Renal pelvis (tissue), 4 donors: ENCODE measurements around the gene UBE2C. TPM values are rescaled to one million over a fixed set of nuclear protein-coding genes. Genes with fewer than 3 reads are reported as not detected.
"Not testable (repeated sequence)": the region's sequence is repeated elsewhere in the genome, so short reads cannot be mapped to it uniquely, and the experiment has no call there.

Experiments
- DNase-seq: peaks from one replicate; pipeline ENCODE4 v3.0.0-alpha.2; 2013
- polyA plus RNA-seq, 3 donors: library from polyadenylated mRNA; unstranded; fragments of 120-200 nt; gene quantifications; one replicate each; pipeline ENCODE4 v1.2.1, GENCODE V29; 2013; ENCODE audit not compliant: insufficient read length in 3 of 3

The UBE2C gene
- polyA plus RNA-seq, 3 donors: 60.5 to 78.8 (median 73.0) TPM

DNA sequence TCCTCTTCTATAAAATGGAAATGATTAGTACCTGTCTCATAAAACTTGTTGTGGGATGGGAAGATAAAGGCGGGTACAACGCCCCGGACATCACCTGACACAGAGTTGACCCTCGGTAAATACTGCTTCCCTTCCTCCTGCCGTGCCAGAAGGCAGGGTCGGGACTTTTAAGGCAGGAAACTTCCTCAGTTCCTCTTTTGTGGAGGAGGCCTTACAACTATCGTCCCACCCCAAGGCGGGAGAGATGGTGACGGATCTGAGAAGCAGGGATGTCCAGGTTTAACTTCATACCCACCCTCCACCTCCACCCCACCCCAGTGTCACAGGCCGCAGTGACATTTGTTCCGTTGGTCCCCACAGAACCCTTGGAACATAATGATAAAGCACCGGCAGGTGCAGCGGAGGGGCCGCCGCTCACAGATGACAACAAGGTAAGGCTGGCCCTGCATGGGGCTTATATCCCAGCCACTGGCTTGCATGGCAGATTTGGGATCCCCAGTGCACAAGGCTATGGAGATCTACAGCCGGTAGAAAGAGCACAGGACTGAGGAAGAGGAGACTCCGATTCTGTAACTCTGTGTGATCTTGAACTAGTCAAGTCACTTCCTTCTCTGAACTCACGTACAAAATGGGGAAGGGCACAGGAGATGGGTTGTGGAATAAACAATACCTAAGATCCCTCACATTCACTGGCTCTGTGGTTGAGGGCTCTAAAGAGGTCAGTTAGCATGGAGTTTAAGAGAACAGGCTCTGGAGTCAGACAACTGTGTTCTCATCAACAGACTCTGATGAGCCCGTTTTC, 19.9 kb upstream of the UBE2C start:
- no peak for DNase-seq

DNA sequence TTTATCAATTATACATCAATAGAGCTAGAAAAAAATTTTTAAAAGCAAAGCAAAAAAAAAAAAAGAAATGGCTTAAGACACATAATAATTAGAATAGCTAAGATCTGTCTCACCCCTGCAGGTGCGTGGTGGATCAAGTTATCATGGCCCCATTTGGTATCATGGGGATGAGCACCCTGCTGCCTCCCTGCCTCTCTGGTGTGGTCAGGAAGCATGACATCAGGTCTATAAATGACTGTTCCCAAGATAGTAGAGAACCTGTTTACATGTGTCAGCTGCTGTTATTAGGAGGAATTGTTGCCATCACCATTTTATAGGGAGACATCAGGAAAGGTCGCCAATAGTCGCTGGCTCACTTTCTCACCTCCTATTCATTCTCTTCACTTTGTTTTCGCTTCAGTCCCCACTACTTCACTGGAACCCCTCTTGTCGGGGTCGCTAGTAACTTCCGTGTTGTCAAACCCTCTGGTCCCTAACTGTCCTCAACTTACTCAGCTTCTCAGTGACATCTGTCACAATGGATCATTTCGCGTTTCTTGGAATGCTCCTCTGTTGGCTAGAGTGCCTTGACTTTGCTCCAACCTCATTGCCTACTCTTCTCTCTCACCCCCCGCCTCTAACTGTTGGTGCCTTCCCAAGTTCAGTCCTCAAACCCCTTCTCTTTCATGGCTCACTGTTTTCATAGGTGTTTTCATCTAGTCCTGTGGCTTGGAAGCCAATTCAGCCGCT, 15.9 kb upstream of the UBE2C start:
- DNase-seq: no peak

DNA sequence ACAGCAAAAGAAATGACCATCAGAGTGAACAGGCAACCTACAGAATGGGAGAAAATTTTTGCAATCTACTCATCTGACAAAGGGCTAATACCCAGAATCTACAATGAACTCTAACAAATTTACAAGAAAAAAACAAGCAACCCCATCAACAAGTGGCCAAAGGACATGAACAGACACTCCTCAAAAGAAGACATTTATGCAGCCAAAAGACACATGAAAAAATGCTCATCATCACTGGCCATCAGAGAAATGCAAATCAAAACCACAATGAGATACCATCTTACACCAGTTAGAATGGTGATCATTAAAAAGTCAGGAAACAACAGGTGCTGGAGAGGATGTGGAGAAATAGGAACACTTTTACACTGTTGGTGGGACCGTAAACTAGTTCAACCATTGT, 14.9 kb upstream of the UBE2C start:
- not testable (repeated sequence) for DNase-seq

DNA sequence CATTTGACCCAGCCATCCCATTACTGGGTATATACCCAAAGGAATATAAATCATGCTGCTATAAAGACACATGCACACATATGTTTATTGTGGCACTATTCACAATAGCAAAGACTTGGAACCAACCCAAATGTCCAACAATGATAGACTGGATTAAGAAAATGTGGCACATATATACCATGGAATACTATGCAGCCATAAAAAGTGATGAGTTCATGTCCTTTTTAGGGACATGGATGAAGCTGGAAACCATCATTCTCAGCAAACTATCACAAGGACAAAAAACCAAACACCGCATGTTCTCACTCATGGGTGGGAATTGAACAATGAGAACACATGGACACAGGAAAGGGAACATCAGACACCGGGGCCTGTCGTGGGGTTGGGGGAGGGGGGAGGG, 14.5 kb upstream of the UBE2C start:
- DNase-seq: not testable (repeated sequence)

DNA sequence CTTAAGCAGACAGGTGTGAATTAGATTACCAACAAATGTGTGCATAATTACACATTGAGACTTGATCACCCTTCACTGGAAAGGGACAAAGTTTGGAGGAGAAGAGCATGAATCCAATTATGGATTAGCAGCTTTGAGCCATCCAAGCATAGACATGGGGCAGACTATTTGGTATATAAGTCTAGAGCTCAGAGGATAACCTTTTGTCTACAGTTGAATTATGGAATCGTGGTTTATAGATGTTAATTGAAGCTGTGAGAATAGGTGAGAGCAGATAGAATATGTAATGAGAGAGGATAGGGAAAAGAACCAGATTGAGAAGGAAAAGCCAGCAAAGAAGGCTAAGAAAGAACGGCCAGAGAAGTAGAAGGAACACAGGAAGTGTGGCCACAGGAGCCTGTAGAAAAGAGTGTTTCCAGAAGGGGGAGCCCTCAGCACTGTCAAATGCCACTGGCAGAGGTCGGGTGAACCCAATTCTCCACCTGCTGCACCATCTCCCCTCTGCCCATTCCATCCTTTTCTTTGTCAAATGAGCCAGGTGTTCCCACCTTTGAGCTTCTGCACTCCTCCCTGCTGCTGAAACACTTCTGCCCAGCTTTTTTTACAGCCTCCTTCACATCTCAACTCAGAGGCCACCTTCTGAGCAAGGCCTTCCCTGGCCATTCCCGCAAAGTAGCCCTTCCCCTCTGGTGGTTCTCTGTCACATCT, 13.4 kb upstream of the UBE2C start:
- DNase-seq: peak; percentile 39

DNA sequence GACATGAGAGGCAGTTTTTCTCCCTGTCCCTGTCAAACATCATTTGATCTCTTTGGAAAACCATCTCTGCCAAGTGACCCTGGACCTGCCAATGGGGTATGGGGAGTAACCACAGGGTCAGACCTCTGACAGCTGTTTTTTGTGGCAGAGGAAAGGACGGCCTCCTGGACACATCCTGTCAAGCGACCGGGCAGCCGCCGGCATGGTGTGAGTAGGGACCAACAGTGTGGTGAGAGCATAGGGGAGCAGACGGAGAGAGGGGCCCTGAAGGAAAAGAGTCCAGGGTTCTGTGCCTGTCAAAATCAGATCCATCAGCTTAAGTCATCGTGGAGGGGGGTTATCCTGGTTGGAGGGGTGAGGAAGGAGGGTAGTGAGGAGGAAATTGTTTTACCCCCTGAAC, 10.6 kb upstream of the UBE2C start:
- DNase-seq: no peak

DNA sequence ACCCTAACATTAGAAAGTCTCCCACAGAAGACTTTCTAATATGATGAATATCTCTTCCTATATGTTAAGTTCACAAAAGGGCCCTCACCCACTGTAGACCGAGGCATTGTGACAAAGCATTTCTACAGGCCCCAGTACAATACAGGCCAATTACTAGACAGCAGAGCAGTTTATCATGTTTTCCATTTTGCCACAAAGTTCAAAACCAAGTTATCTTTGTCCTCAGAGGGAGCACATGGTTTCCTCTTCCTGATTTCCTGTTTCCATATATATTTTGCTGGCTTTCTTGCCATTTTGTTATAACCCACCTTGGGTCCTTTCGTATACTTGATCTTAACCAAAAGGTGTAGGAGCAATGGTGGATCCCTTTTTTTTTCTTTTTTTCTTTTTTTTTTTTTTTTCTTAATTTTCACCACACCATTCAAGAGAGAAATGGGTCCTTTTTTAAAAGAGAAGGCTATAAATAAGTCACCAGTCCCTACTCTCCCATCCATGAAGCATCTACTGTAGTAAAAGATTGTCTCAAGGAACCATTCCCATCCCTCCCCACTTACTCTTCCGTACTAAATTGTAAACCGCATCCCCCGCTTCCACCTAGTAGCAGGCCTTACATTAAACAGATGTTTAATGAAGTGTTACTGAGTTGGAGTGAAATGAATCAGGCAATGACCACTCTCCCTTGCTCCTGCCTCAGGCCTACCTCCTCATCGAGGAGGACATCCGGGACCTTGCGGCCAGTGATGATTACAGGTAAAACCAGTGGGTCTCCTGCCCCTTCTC, 2.1 kb upstream of the UBE2C start:
- DNase-seq: peak; percentile 45

DNA sequence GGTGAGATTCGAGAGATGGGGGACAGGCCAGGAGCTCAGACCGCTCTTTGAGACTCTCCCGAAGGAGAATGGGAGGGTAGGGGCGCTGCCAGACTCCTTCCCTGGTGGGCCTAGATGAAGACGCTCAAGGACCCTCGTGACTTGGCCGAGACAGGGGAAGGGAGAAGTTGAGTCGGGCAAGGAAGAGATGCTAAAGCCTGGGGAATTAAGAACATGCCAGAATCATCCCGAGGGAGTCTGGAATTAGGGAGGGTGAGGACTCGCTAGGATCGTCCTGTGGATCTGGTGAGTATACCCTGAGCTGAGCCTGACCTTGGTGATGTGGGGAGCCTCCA, 529 bp downstream of the UBE2C start:
- DNase-seq: no peak

DNA sequence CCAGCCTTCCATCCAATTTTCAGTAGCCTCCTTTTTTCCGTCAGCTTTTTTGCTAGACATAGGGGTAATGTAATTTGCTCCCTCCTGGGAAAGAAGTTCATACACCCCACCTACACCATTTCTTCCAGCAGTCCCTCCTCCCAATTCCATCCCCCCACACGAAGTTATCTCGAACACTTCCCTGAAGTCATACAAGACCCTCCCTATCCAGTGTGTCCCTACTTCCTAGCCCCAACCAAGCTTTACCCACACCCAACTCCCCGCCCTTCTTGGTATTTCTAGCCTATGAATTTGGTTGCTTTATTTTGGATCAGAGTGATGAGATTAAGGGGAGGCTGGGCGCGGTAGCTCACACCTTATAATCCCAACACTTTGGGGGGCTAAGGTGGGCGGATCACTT, 1.0 kb downstream of the UBE2C start:
- DNase-seq: no peak

DNA sequence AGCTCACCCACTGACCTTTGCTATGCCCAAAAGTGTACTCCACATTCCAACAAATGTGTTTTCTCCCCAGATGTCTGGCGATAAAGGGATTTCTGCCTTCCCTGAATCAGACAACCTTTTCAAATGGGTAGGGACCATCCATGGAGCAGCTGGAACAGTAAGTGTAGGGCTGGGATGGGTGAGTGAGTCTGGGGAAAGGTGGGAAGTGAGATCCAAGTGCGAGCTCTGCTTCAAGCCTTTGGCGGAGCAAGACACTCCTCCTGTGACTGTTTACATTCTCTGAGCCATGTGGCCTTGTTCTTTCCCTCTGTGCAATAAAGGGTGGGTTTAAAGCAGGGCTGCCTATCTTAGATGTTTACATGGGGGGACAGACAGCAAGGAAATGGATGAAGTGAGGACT, 1.9 kb downstream of the UBE2C start:
- no peak for DNase-seq

DNA sequence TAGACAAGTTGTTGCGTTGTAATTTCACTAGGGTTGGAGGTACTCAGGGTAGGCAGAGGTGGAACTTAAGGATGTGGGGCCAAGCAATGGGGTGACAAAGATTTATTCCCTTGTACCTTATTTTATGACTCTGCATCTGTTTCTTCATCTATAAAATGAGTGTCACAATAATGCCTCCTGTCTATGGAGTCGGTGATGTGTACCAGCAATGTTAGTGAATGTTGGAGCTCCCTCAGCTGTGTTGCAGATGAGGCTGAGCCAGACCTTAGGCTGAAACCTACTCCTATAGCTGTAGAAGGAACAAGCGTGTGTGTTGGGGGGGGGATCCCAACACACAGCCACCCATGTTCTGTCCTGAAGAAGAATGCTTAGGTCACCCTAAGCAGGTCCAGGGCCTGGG, 4.5 kb downstream of the UBE2C start:
- DNase-seq: no peak

DNA sequence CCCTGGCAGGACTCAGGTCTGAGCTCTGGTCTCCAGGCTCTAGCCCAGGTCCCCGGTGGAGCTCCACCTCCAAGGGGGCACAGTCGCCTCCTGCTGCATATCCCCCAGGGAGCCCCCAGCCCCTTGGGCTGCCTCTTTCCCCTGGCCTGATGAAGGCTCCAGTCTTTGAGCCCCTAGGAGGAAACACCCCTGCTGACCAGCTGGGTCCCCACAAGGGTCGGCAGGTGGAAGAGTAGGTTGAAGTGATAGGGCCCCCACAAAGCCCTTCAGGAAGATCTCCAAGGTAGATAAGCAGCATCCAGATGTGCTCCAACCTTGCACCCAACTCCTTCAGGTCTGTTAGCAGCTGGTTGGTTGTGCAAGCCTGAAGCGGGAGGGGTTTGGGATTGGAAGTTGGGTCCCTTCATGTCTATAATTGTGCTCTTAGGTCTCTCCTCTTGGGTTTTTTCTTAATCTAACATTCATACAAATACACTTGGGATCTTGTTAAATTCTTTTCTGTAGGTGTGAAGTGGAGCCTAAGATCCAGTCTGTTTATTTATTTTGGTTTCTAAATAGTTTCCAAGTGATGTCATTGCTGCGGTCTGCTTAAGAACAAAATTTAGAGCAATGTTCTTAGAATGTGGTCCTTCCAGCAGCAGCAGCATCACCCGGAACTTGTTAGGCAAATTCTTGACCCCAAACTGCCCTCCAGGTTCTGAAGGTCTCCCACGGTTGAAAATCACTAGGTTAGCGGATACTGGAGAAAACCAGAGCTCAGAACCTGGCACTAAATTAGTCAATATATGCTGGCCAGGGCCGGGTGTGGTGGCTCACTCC, 5.1 kb downstream of the UBE2C start:
- no peak for DNase-seq

DNA sequence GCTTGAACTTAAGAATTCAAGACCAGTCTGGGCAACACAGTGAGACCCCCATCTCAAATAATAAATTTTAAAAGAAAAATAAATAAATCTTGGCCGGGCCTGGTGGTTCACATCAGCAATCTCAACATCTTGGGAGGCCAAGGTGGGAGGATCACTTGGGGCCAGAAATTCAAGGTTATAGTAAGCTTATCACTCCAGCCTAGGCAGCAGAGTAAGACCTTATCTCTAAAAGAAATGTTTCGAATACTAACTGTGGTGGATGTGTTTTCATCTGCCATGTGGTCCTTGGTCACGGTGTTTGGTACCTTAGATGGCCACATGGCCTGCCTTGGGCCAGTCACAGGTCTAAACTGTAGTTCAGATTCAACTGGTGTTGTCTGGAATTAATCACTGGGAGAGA, 5.8 kb downstream of the UBE2C start:
- no peak for DNase-seq

DNA sequence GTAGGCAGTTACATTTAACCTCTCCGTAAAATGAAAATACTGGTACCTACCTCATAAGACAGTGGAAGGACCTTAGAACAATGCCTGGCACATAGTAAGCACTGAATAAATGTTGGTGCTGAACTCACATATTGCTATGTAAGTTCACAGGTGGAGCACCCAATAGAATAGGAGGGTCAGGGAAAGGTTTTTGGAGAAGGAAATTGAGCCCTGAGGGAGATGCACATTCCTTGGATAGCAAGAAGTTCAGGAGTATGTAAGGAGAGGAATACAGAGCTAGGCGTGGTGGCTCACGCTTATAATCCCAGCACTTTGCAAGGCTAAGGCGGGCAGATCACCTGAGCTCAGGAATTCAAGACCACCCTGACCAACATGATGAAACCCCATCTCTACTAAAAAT, 7.0 kb downstream of the UBE2C start:
- no peak for DNase-seq

DNA sequence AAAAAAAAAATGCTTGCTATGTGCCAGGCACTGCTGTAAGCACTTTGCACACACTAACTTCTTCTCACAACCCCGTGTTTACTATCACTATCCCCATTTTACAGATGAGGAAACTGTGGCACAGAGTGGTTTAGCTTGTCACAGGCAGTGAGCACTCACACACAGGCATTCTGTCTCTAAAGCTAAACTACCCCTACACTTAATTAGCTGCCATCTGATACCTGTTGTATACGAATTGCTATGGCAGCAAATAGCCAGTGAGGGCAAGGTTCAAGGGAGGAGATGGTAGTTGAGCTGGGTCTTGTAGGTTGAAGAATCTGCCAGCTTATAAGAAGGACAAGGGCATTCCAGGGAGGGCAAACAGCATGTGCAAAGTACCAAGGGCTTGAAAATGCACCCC, 9.5 kb downstream of the UBE2C start:
- no peak for DNase-seq

DNA sequence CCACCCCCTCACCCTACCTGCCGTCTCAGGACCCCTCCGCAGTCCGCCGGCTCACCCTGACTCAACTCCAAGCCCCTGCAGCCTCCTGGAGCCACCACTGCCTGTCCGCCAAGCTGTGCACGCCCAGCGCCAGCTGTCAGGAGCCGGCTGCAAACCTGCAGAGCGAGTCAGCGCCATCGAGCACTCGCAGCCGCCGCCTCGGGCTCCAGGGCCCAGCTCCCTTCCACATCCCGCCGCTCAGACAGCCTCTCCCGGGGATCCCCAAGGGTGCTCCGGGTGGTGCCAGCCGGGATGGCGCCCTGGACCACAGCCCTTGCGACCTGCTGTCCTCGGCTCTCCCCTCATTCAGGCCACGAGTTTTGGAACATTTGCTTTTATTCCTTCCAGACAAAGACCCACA, 10.4 kb downstream of the UBE2C start:
- no peak for DNase-seq

DNA sequence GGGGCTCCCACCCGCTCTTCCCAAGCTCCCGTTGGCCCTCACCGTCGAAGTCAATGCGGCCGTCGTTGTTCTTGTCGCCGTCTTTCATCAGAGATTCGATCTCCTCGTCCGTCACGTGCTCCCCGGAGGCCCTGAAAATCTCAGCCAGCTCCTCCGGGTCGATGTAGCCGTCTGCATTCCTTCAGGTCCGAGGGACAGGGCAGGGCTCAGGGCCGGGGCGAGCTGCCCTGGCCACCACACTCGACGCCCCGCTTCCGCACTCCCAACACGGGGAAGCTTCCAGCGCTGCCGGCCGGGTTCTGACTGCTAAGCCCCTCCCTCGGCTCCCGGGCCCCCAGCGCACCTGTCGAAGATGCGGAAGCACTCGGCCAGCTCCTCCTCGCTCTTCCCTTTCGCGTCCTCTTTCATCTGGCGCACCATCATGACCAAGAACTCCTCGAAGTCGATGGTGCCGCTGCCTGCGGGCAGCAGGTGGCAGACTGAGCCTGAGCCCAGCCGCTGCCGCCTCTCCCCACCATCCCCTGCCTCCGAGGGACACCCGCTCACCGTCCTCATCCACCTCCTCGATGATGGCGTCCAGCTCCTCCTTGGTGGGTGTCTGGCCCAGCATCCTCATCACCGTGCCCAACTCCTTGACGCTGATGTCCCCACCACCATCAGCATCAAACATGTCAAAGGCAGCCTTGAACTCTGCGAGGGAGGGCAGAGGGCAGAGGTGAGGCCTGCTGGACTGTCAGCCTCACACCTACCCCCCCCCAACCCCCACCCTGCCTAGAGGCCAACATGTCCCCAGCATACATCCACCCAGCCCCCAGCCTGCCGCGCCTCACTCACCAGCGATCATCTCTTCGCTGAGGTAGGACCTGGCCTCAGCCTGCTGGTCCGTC, 11.7 kb downstream of the UBE2C start:
- no peak for DNase-seq

DNA sequence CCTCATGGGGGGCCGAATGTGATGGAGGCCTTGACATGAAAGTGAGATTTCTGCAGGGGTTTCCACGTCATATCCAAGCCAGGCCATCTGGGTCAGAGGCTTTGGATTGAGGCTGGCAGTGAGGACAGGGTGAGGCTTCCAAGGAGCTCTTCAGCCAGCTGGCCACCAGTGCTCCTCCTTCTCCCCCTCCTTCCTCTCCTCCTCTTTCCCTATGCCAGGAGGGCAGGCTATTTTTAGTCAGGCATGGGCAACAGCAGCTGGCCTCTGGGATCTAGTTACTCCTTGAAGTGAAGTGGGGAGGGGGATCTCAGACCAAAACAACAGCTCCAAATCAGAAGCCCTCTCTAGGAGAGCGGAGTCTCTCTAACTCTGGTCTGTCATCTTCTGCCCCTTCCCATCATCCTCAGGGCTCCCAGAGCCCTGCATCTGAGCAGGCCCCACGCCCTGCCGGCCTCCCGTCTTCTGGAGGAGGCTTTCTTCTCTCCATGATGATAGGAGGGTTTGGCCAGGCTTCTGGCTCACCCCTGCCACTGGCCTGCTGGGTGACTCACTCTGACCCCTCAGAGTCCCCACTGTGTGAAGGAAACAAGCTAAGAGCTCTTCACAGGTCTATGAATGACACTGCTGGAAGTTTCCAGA, 14.1 kb downstream of the UBE2C start:
- DNase-seq: no peak

DNA sequence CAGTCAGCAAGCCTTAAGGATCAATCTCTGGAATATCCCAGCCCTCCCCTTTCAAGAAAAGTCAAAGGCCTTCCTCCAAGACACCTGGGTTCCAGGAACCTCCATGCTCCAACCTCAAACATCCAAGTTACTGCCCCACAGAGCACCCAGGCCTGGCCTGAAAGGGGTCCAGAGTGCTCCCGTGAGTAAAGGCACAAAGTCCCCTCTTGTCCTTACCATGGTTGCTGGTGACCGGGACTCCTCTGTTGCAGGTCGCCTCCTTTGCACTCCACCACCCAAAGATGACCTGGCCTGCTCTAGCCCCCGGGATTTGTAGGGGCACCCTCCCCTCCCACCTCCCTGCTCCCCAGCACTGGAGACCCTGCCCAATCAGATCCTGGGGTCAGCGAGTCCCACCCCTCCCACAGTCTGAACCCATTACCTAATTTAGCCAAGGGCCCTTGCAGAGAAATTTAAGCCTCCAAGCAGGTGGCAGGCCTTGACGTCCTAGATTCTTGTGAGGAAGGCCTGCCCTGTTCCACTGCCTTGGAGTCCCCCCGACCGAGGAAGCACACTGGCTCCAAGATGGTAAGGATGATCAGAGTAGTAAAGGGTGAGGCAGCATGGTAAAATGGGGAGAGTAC, 14.7 kb downstream of the UBE2C start, which contains the start of gene TNNC2:
Gene TNNC2 (minus strand): TSS at position 283 of the 623 bp plus-strand sequence. CDS start 64 bp downstream, at position 219.
- no peak for DNase-seq
